Breast epithelium (tissue), 4 donors: ENCODE data around the gene TEX28. TPM values are rescaled to one million over a fixed set of nuclear protein-coding genes. Genes with fewer than 3 reads are reported as not detected.

ENCODE experiments used
- DNase-seq, 2 donors: peaks; one replicate each; pipeline ENCODE4 v3.0.0-alpha.2; 2019; ENCODE audit warnings: low spot score in 2 of 2
- H3K27ac ChIP-seq, 2 donors: fragments of 200-600 bp; sonication (generic) in 1 of 2; one replicate each; pipeline ENCODE4 v1.5.1; 2016 to 2019; ENCODE audit warnings: mild to moderate bottlenecking in 1 of 2
- H3K27me3 ChIP-seq, 2 donors: fragments of 200-600 bp; sonication (generic) in 1 of 2; one replicate each; pipeline versions ENCODE4 v1.5.1 to v1.6.0; 2017 to 2019; ENCODE audit warnings: control low read depth in 1 of 2, mild to moderate bottlenecking in 1 of 2
- H3K36me3 ChIP-seq: fragments of 200-600 bp; one replicate; pipeline ENCODE4 v1.5.1; 2019
- H3K4me1 ChIP-seq, 2 donors: fragments of 200-600 bp; sonication (generic); one replicate each; pipeline ENCODE4 v1.5.1; 2016 to 2019; ENCODE audit warnings: control low read depth in 1 of 2
- H3K4me3 ChIP-seq, 3 donors: fragments of 200-600 bp; sonication (generic); 1 replicate in 2 of 3; 2 replicates in 1 of 3; pipeline ENCODE4 v1.5.1; 2016 to 2019; ENCODE audit warnings: mild to moderate bottlenecking in 3 of 3, moderate library complexity in 2 of 3
- H3K9me3 ChIP-seq, 2 donors: fragments of 200-600 bp; sonication (generic) in 1 of 2; one replicate each; pipeline ENCODE4 v1.5.1; 2016 to 2019; ENCODE audit warnings: control low read depth in 1 of 2
- CTCF ChIP-seq, 3 donors: fragments of 450-650 bp; IDR thresholded peaks; one replicate each; pipeline ENCODE4 v1.5.1; 2016 to 2017; ENCODE audit warnings: antibody characterized with exemption in 3 of 3, mild to moderate bottlenecking in 3 of 3, moderate library complexity in 3 of 3
- POLR2A ChIP-seq: fragments of 450-650 bp; IDR thresholded peaks from one replicate; pipeline ENCODE4 v1.6.1; 2016; ENCODE audit warnings: antibody characterized with exemption, mild to moderate bottlenecking, moderate library complexity
- POLR2AphosphoS5 ChIP-seq, 3 donors: sonication (generic); formaldehyde crosslinking; IDR thresholded peaks; one replicate each; pipeline ENCODE4 v1.6.1; 2017; ENCODE audit warnings: antibody characterized with exemption in 3 of 3
- intact Hi-C: fragments of 100-400 bp; cut with DNase I; formaldehyde crosslinking; loops from one replicate; pipeline ENCODE4 v1.15.1; 2023; ENCODE audit warnings: low total_unique reads
- total RNA-seq, 3 donors: library from RNA; depleted of rRNA; stranded (reverse); fragments of >200 nt; gene quantifications; one replicate each; pipeline ENCODE4 v1.1.0, GENCODE V29; 2016

TEX28 gene
- total RNA-seq, 3 donors from 2014 or later: not detected

- Histone ChIP-seq H3K4me3 (no peak overlapping the region), H3K36me3 (no peaks in the 10 kb centered on the region), H3K9me3 (no peaks in the 10 kb centered on the region), H3K27me3 (peaks cover 0 to 43% of the 10 kb centered on the region in 2 donors), H3K4me1 (no peaks in the 10 kb centered on the region), H3K27ac (no peak overlapping the region)
- DNase-seq: no peak
- TF ChIP-seq CTCF (IDR thresholded peaks at IDR 0.05) (no peak), POLR2A (no peak)
- intact Hi-C loops: no loop called here
These were observed 38.2 kb upstream of the TEX28 start for GRCh38 chrX:154333116-154333515.

DNA sequence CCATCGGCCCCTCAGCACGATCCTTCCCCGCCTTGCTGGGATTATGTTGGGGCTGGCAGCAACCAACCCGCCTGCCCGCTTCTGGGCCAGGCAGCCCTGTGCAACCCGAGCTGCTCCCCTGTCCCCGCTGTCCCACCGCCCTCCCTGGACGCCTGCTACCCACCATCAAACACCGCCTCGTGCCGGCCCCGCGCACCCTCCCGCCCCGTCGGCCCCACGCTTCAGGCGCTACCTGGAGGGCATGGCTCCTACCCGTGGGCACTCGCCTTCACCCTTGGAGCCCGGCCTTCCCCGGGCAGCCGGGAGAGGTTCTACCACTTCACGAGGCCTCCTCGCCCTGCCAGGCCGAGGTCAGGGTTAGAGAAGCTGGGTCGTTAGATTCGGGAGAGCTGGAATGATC lies 37.6 kb upstream of the TEX28 start:
- H3K4me1 ChIP-seq: no peaks in the 10 kb centered on the region
- H3K4me3 ChIP-seq: no peak overlapping the region
- intact Hi-C loops: no loop called here
- peaks cover 0 to 45% of the 10 kb centered on the region in 2 donors for H3K27me3 ChIP-seq
- TF ChIP-seq POLR2A (no peak), POLR2AphosphoS5 (IDR thresholded peaks at IDR 0.05) (no peak), CTCF (IDR thresholded peaks at IDR 0.05) (no peak)
- no peak for DNase-seq
- no peak overlapping the region for H3K27ac ChIP-seq
- H3K9me3 ChIP-seq: no peaks in the 10 kb centered on the region
- H3K36me3 ChIP-seq: no peaks in the 10 kb centered on the region

DNA sequence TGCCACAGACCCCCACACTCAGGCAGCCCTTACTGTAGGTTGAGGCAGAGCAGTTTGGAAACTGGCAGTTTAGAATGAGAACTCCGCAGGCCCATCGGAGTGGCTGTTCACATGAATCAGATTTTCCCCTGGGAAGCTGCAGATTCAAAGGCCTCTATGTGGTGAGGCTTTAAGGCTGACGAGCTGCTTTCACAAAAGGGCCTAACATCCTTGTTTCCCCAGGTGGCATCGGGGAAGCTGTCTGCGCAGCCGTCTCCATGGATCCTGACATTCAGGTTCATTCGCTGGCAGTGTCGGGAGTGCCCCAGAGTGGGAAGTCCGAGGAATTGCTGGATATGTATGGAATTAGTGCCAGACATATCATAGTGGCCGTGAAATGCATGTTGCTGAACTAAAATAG lies 34.4 kb upstream of the TEX28 start:
- H3K4me1 ChIP-seq: no peaks in the 10 kb centered on the region

GRCh38 chrX:154328646-154329045 lies 33.7 kb upstream of the TEX28 start:
- Histone ChIP-seq H3K4me1 (no peaks in the 10 kb centered on the region), H3K27me3 (peaks cover 0 to 55% of the 10 kb centered on the region in 2 donors), H3K4me3 (no peak overlapping the region), H3K27ac (no peak overlapping the region), H3K9me3 (no peaks in the 10 kb centered on the region), H3K36me3 (no peaks in the 10 kb centered on the region)
- TF ChIP-seq POLR2A (no peak), CTCF (IDR thresholded peaks at IDR 0.05) (no peak), POLR2AphosphoS5 (IDR thresholded peaks at IDR 0.05) (no peak)
- no peak for DNase-seq
- intact Hi-C loops: no loop called here

More for the DNA sequence above, 34.4 kb upstream of the TEX28 start:
- Histone ChIP-seq H3K9me3 (no peaks in the 10 kb centered on the region), H3K36me3 (no peaks in the 10 kb centered on the region), H3K27me3 (peaks cover 0 to 58% of the 10 kb centered on the region in 2 donors), H3K4me3 (no peak overlapping the region), H3K27ac (no peak overlapping the region)
- DNase-seq: no peak
- no peak for TF ChIP-seq POLR2AphosphoS5 (IDR thresholded peaks at IDR 0.05)
- no peak for TF ChIP-seq CTCF (IDR thresholded peaks at IDR 0.05)
- TF ChIP-seq POLR2A: no peak
- intact Hi-C loops: no loop called here

GRCh38 chrX:154327038-154327820 lies 32.3 kb upstream of the TEX28 start:
- DNase-seq: no peak
- H3K9me3 ChIP-seq: no peaks in the 10 kb centered on the region
- no peaks in the 10 kb centered on the region for H3K4me1 ChIP-seq
- H3K4me3 ChIP-seq: no peak overlapping the region
- TF ChIP-seq POLR2A: no peak
- no peak for TF ChIP-seq CTCF (IDR thresholded peaks at IDR 0.05)
- TF ChIP-seq POLR2AphosphoS5 (IDR thresholded peaks at IDR 0.05): no peak
- H3K36me3 ChIP-seq: no peaks in the 10 kb centered on the region
- peaks cover 0 to 48% of the 10 kb centered on the region in 2 donors for H3K27me3 ChIP-seq
- intact Hi-C loops: no loop called here
- H3K27ac ChIP-seq: no peak overlapping the region
